Gastroesophageal sphincter (tissue), 3 donors: Measurements from ENCODE around the gene NRXN3.

Experiments used
- CTCF ChIP-seq, 4 experiments: fragments of 200-600 bp in 2 of 4; fragments of 450-650 bp in 2 of 4; sonication (generic) in 1 of 4; IDR thresholded peaks; one replicate each; pipeline ENCODE4 v1.5.1; 2017 to 2019; ENCODE audit warnings: antibody characterized with exemption in 4 of 4, mild to moderate bottlenecking in 2 of 4, moderate library complexity in 2 of 4
- EP300 ChIP-seq: sonication (generic); formaldehyde crosslinking; IDR thresholded peaks from one replicate; pipeline ENCODE4 v1.6.1; 2017; ENCODE audit warnings: antibody characterized with exemption, mild to moderate bottlenecking
- POLR2A ChIP-seq, 2 donors: fragments of 450-650 bp; IDR thresholded peaks; one replicate each; pipeline ENCODE4 v1.6.1; 2017; ENCODE audit warnings: antibody characterized with exemption in 2 of 2, mild to moderate bottlenecking in 2 of 2, moderate library complexity in 1 of 2
- POLR2AphosphoS5 ChIP-seq: sonication (generic); formaldehyde crosslinking; IDR thresholded peaks from one replicate; pipeline ENCODE4 v1.6.1; 2017; ENCODE audit warnings: antibody characterized with exemption

GRCh38 chr14:79100578-79100977, 930.4 kb downstream of the NRXN3 start:
- TF ChIP-seq CTCF (IDR thresholded peaks at IDR 0.05) (no peak), POLR2A (IDR thresholded peaks at IDR 0.05) (no peak), EP300 (no peak), POLR2AphosphoS5 (no peak)
